ENCODE measurements around the gene CHST13.

DNA sequence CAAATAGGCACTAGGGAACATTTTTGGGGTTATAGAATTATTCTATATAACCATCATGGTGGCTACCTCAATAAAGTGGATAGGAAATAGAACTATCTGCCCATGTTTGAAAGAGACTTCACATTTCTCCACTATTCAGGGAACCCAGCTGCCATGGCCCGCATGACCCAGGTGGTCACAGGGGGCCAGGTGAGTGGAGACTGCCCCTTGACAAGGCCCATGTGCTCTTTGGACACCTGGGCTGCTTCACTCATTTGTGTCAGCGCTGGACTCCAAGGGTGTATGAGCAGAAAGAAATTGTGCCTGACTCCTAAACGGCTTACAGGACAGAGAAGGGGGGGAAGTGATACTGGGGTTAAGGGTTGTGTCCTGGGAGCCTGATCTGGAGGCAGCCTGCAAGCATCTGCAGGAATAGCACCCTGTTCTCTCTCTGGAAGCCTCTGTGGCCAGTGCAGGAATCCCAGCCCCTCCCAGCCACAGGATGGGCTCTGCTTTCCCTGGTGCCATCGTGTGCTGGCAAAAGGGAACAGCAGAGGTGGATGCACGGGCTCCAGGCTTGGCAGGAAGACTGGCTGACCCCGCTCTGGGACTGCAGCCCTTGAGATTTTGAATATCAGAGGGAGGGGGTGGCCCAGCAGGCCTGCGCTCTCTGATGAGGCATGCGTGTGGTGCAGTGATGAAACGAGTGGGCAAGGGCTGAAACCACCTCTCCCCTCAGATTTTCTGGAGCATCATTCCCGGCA lies 43.9 kb downstream of the CHST13 start:
- TF ChIP-seq, protein P1, sequence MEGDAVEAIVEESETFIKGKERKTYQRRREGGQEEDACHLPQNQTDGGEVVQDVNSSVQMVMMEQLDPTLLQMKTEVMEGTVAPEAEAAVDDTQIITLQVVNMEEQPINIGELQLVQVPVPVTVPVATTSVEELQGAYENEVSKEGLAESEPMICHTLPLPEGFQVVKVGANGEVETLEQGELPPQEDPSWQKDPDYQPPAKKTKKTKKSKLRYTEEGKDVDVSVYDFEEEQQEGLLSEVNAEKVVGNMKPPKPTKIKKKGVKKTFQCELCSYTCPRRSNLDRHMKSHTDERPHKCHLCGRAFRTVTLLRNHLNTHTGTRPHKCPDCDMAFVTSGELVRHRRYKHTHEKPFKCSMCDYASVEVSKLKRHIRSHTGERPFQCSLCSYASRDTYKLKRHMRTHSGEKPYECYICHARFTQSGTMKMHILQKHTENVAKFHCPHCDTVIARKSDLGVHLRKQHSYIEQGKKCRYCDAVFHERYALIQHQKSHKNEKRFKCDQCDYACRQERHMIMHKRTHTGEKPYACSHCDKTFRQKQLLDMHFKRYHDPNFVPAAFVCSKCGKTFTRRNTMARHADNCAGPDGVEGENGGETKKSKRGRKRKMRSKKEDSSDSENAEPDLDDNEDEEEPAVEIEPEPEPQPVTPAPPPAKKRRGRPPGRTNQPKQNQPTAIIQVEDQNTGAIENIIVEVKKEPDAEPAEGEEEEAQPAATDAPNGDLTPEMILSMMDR (IDR thresholded peaks at IDR 0.05; ENCODE audit: borderline replicate concordance, extremely low read depth, low read length, poor library complexity, severe bottlenecking): no peak
- no peak for TF ChIP-seq EZH2 (IDR thresholded peaks at IDR 0.05; ENCODE audit: borderline replicate concordance, low read depth, low read length, severe bottlenecking)
